ENCODE results near the gene ECHDC1. TPM values are rescaled to one million over a fixed set of nuclear protein-coding genes. Genes with fewer than 3 reads are reported as not detected.

ECHDC1 gene
- total RNA-seq = 100 to 1,000 TPM in 1 of 4 donors, 10 to 100 TPM in 3; 55.4 to 149 (median 71.5) TPM

- intact Hi-C loops (cut with DNase I) = no loop called here
- Histone ChIP-seq H3K4me3 (replicated peaks in 1 of 3) (peak within 1 kb of the TSS in 2 of 3 donors; percentile 51 to 61), H3K27ac (peak within 1 kb of the TSS; percentile 8 to 76 (median 66)), H3K27me3 (no peaks in the 10 kb centered on the region), H3K36me3 (no peaks in the 10 kb centered on the region), H3K9me3 (no peaks in the 10 kb centered on the region), H3K4me1 (peaks cover 26 to 27% of the 10 kb centered on the region in 2 donors)
- TF ChIP-seq CTCF (IDR thresholded peaks at IDR 0.05) (peak in 2 of 6 experiments; percentile 14 to 18), POLR2A (IDR thresholded peaks at IDR 0.05) (peak in 1 of 2 donors; percentile 62)
- peak; percentile 62 to 69 for DNase-seq
- WGBS, 2 donors = 0 to 1% methylated on average over 55 to 74 of the region's 75 CpGs
These were observed at the start of gene ECHDC1 for GRCh38 chr6:127342946-127343808. TSS of gene ECHDC1 (minus strand) at chr6:127343609. CDS start at chr6:127331028, 12,581 bp downstream.

- WGBS, 2 donors = 75 to 88% methylated on average over 1 of the region's 1 CpG
These were observed 48.9 kb upstream of the ECHDC1 start for GRCh38 chr6:127392301-127392700.

GRCh38 chr6:127391094-127391953 lies 47.9 kb upstream of the ECHDC1 start:
- Histone ChIP-seq H3K4me1 (no peaks in the 10 kb centered on the region), H3K9me3 (no peaks in the 10 kb centered on the region), H3K27ac (no peak overlapping the region), H3K4me3 (replicated peaks in 1 of 3) (no peak overlapping the region), H3K36me3 (no peaks in the 10 kb centered on the region), H3K27me3 (no peaks in the 10 kb centered on the region)
- 87 to 92% methylated on average over 5 of the region's 5 CpGs for WGBS, 2 donors
- no peak for DNase-seq
- TF ChIP-seq POLR2A (IDR thresholded peaks at IDR 0.05) = no peak
- no peak for TF ChIP-seq CTCF (IDR thresholded peaks at IDR 0.05)
- intact Hi-C loops (cut with DNase I) = no loop called here

More at GRCh38 chr6:127392301-127392700, 48.9 kb upstream of the ECHDC1 start:
- Histone ChIP-seq H3K36me3 (no peaks in the 10 kb centered on the region), H3K27ac (no peak overlapping the region), H3K9me3 (no peaks in the 10 kb centered on the region), H3K4me3 (replicated peaks in 1 of 3) (no peak overlapping the region), H3K27me3 (no peaks in the 10 kb centered on the region), H3K4me1 (peaks cover 2 to 3% of the 10 kb centered on the region in 2 donors)
- no peak for DNase-seq
- TF ChIP-seq CTCF (IDR thresholded peaks at IDR 0.05) (no peak), POLR2A (IDR thresholded peaks at IDR 0.05) (no peak)
- intact Hi-C loops (cut with DNase I) = no loop called here

- Histone ChIP-seq H3K4me3 (replicated peaks in 1 of 3) (no peak overlapping the region), H3K27me3 (no peaks in the 10 kb centered on the region), H3K9me3 (no peaks in the 10 kb centered on the region), H3K4me1 (no peaks in the 10 kb centered on the region), H3K27ac (no peak overlapping the region), H3K36me3 (no peaks in the 10 kb centered on the region)
- no peak for DNase-seq
- intact Hi-C loops (cut with DNase I) = no loop called here
- TF ChIP-seq CTCF (IDR thresholded peaks at IDR 0.05) (no peak), POLR2A (IDR thresholded peaks at IDR 0.05) (no peak)
- 43 to 56% methylated on average over 3 of the region's 3 CpGs for WGBS, 2 donors
These were observed 46.3 kb upstream of the ECHDC1 start for GRCh38 chr6:127389706-127390105.
